ENCODE measurements around the gene CMTM5.
"Not testable (repeated sequence)": the region's sequence is repeated elsewhere in the genome, so short reads cannot be mapped to it uniquely, and the experiment has no call there.

CMTM5 gene

GRCh38 chr14:23400496-23401149 is 23.8 kb downstream of the CMTM5 start:
- DNase-seq: not testable (repeated sequence)

- DNase-seq: no peak
Observed at GRCh38 chr14:23401291-23401690, 24.4 kb downstream of the CMTM5 start.

GRCh38 chr14:23402296-23403138 is 25.7 kb downstream of the CMTM5 start:
- no peak for DNase-seq

GRCh38 chr14:23403139-23403438 is 26.2 kb downstream of the CMTM5 start:
- no peak for DNase-seq

GRCh38 chr14:23403908-23404307 is 27.1 kb downstream of the CMTM5 start:
- DNase-seq: no peak

GRCh38 chr14:23404331-23404900 is 27.6 kb downstream of the CMTM5 start:
- no peak for DNase-seq

GRCh38 chr14:23405096-23405495 is 28.2 kb downstream of the CMTM5 start:
- no peak for DNase-seq

GRCh38 chr14:23405516-23406025 is 28.7 kb downstream of the CMTM5 start:
- no peak for DNase-seq

GRCh38 chr14:23406244-23406643 is 29.4 kb downstream of the CMTM5 start:
- DNase-seq: no peak

GRCh38 chr14:23406725-23407355 is 30.0 kb downstream of the CMTM5 start:
- no peak for DNase-seq

GRCh38 chr14:23407516-23408306 is 30.9 kb downstream of the CMTM5 start, which contains the start of gene MYH6:
Gene MYH6 (minus strand): TSS chr14:23408273. CDS start chr14:23407223, 1,050 bp downstream.
- no peak for DNase-seq

GRCh38 chr14:23408307-23408630 is 31.4 kb downstream of the CMTM5 start:
- DNase-seq: no peak

- DNase-seq: no peak
Observed at GRCh38 chr14:23409475-23409874, 32.6 kb downstream of the CMTM5 start.

- DNase-seq: no peak
Observed at GRCh38 chr14:23409966-23410635, 33.3 kb downstream of the CMTM5 start.

- no peak for DNase-seq
Observed at GRCh38 chr14:23411563-23412525, 35.0 kb downstream of the CMTM5 start.

- DNase-seq: no peak
Observed at GRCh38 chr14:23413681-23414080, 36.8 kb downstream of the CMTM5 start.

GRCh38 chr14:23414254-23414653 is 37.4 kb downstream of the CMTM5 start:
- DNase-seq: no peak

- no peak for DNase-seq
Observed at GRCh38 chr14:23414906-23415820, 38.3 kb downstream of the CMTM5 start.
